GM19043 (cell line): Measurements from ENCODE around the gene TXLNA.
A peak's percentile ranks its signal among the peaks of the same experiment; 100 is the strongest.
"Not testable (repeated sequence)": the region's sequence is repeated elsewhere in the genome, so short reads cannot be mapped to it uniquely, and the experiment has no call there.

Experiments
- ATAC-seq: cut with Tn5 transposase; IDR thresholded peaks from one replicate; pipeline ENCODE4 v1.9.1; 2021; ENCODE audit warnings: low read depth; ENCODE audit not compliant: unreplicated experiment

TXLNA gene

GRCh38 chr1:32179443-32180185, at the start of gene TXLNA:
Gene TXLNA (plus strand): TSS chr1:32179675. CDS start chr1:32180346, 671 bp downstream.
- ATAC-seq: peak; percentile 90

GRCh38 chr1:32133950-32134280, 45.6 kb upstream of the TXLNA start:
- not testable (repeated sequence) for ATAC-seq

GRCh38 chr1:32137111-32137510, 42.4 kb upstream of the TXLNA start:
- no peak for ATAC-seq

GRCh38 chr1:32138965-32139364, 40.5 kb upstream of the TXLNA start:
- ATAC-seq: no peak

GRCh38 chr1:32142446-32143301, 36.8 kb upstream of the TXLNA start:
- ATAC-seq: no peak

GRCh38 chr1:32143302-32143695, 36.2 kb upstream of the TXLNA start:
- ATAC-seq: not testable (repeated sequence)

GRCh38 chr1:32144033-32144432, 35.4 kb upstream of the TXLNA start:
- no peak for ATAC-seq

GRCh38 chr1:32147799-32148198, 31.7 kb upstream of the TXLNA start:
- not testable (repeated sequence) for ATAC-seq

- no peak for ATAC-seq
Observed at GRCh38 chr1:32150847-32151246, 28.6 kb upstream of the TXLNA start.

GRCh38 chr1:32151319-32151787, 28.1 kb upstream of the TXLNA start:
- ATAC-seq: no peak

- ATAC-seq: no peak
Observed at GRCh38 chr1:32159189-32159588, 20.3 kb upstream of the TXLNA start.

- ATAC-seq: no peak
Observed at GRCh38 chr1:32163405-32163804, 16.1 kb upstream of the TXLNA start.

- not testable (repeated sequence) for ATAC-seq
Observed at GRCh38 chr1:32165633-32166032, 13.8 kb upstream of the TXLNA start.

- ATAC-seq: no peak
Observed at GRCh38 chr1:32170991-32171390, 8.5 kb upstream of the TXLNA start.

- no peak for ATAC-seq
Observed at GRCh38 chr1:32172621-32173245, 6.7 kb upstream of the TXLNA start.

- no peak for ATAC-seq
Observed at GRCh38 chr1:32178380-32179192, 889 bp upstream of the TXLNA start.

- ATAC-seq: no peak
Observed at GRCh38 chr1:32179193-32179442, 357 bp upstream of the TXLNA start.

- ATAC-seq: no peak
Observed at GRCh38 chr1:32180186-32181060, 948 bp downstream of the TXLNA start.

- no peak for ATAC-seq
Observed at GRCh38 chr1:32181065-32181464, 1.6 kb downstream of the TXLNA start.

GRCh38 chr1:32181563-32181962, 2.1 kb downstream of the TXLNA start:
- ATAC-seq: no peak
